Kidney (tissue), 14 donors: Measurements from ENCODE around the gene DUSP22. TPM values are rescaled to one million over a fixed set of nuclear protein-coding genes. Genes with fewer than 3 reads are reported as not detected.

ENCODE experiments used
- DNase-seq, 5 donors: peaks; one replicate each; pipeline ENCODE4 v3.0.0-alpha.2; 2013 to 2020
- FAIRE-seq: peaks from 2 replicates; lab custom pipeline; 2012; peaks lifted over from hg19 to GRCh38; lab: Jason Lieb, UNC
- H3K27ac ChIP-seq, 2 donors: one replicate each; pipeline ENCODE4 v1.7.0; 2013; ENCODE audit warnings: low read depth in 2 of 2, low read length in 2 of 2, inconsistent platforms in 1 of 2
- H3K27me3 ChIP-seq: one replicate; pipeline ENCODE4 v1.7.1; 2013; ENCODE audit warnings: low read length, inconsistent platforms; ENCODE audit not compliant: control insufficient read depth, insufficient read depth
- H3K36me3 ChIP-seq, 3 donors: one replicate each; pipeline versions ENCODE4 v1.7.0 to v1.7.1; 2013; ENCODE audit warnings: low read length in 3 of 3, control low read depth in 1 of 3, inconsistent platforms in 1 of 3; ENCODE audit not compliant: insufficient read depth in 3 of 3, control insufficient read depth in 2 of 3
- H3K4me1 ChIP-seq, 3 donors: one replicate each; pipeline versions ENCODE4 v1.7.0 to v1.7.1; 2013; ENCODE audit warnings: low read length in 3 of 3, inconsistent platforms in 1 of 3, low read depth in 1 of 3; ENCODE audit not compliant: control insufficient read depth in 2 of 3, insufficient read depth in 2 of 3
- H3K4me3 ChIP-seq, 3 donors: one replicate each; pipeline versions ENCODE4 v1.7.0 to v1.8.1; 2013; ENCODE audit warnings: low read length in 3 of 3, control low read depth in 1 of 3, inconsistent platforms in 1 of 3
- H3K9ac ChIP-seq, 3 donors: one replicate each; pipeline versions ENCODE4 v1.7.0 to v1.7.1; 2013; ENCODE audit warnings: low read length in 3 of 3, control low read depth in 1 of 3, inconsistent platforms in 1 of 3
- H3K9me3 ChIP-seq, 3 donors: one replicate each; pipeline versions ENCODE4 v1.7.0 to v1.7.1; 2013; ENCODE audit warnings: low read length in 3 of 3, control low read depth in 1 of 3, inconsistent platforms in 1 of 3; ENCODE audit not compliant: control insufficient read depth in 2 of 3, insufficient read depth in 1 of 3
- CTCF ChIP-seq: IDR thresholded peaks from 3 replicates; pipeline ENCODE4 v1.5.1; 2012; ENCODE audit warnings: mild to moderate bottlenecking, moderate library complexity, borderline replicate concordance; ENCODE audit not compliant: insufficient read depth; ENCODE audit errors: extremely low read depth
- intact Hi-C: fragments of 100-400 bp; cut with DNase I; formaldehyde crosslinking; loops from one replicate; pipeline ENCODE4 v1.11.1; 2022
- polyA plus RNA-seq: library from polyadenylated mRNA; stranded (reverse); fragments of 350-450 nt; fragmentation: Illumina TruSeq; extraction: RNeasy Lipid Tissue Mini Kit (QIAGEN cat#74804); gene quantifications from one replicate; pipeline ENCODE4 v1.2.3, GENCODE V29; 2014; ENCODE audit warnings: low read depth, low replicate concordance; ENCODE audit not compliant: insufficient read depth
- total RNA-seq: library from RNA; stranded (reverse); fragmentation: NEBNext Ultra II Directional; extraction: Animal tissue kit (Norgen Biotek cat#: 25700); gene quantifications from one replicate; pipeline ENCODE4 v1.2.1, GENCODE V29; 2021
- donor health status: control.
- donor health status: control.
- donor health status: control.
- donor health status: control.
- donor health status: control.
- donor health status: DM: yes; HTN: yes; CAD: no.
- donor health status: Normal renal cell carcinoma (clear cell type).

Gene DUSP22
- total and polyA plus RNA-seq, 2 donors from 2014 or later, result 24.0 to 60.7 TPM

GRCh38 chr6:392441-393390 lies 100.4 kb downstream of the DUSP22 start:
- DNase-seq, result peak in 3 of 5 donors; percentile 33 to 77 (median 49)
- intact Hi-C loops, result no loop called here
- Histone ChIP-seq H3K4me1 (peaks cover 0 to 13% (median 0%) of the 10 kb centered on the region in 3 donors), H3K4me3 (no peak overlapping the region), H3K9ac (no peak overlapping the region), H3K27me3 (peaks cover 53% of the 10 kb centered on the region), H3K36me3 (no peaks in the 10 kb centered on the region), H3K9me3 (no peaks in the 10 kb centered on the region), H3K27ac (no peak overlapping the region)
- TF ChIP-seq CTCF, result no peak
- no peak for FAIRE-seq

- H3K9ac ChIP-seq, result no peak overlapping the region
- H3K27me3 ChIP-seq, result peaks cover 47% of the 10 kb centered on the region
- H3K4me3 ChIP-seq, result no peak overlapping the region
- H3K4me1 ChIP-seq, result peaks cover 0 to 13% (median 0%) of the 10 kb centered on the region in 3 donors
- no peak for TF ChIP-seq CTCF
- H3K9me3 ChIP-seq, result no peaks in the 10 kb centered on the region
- DNase-seq, result peak in 3 of 5 donors; percentile 20 to 72 (median 31)
- FAIRE-seq, result no peak
- H3K36me3 ChIP-seq, result no peaks in the 10 kb centered on the region
- intact Hi-C loops, result no loop called here
- no peak overlapping the region for H3K27ac ChIP-seq
These were observed 101.3 kb downstream of the DUSP22 start for GRCh38 chr6:393391-394221.

GRCh38 chr6:394641-395289 lies 102.5 kb downstream of the DUSP22 start:
- Histone ChIP-seq H3K9ac (no peak overlapping the region), H3K9me3 (no peaks in the 10 kb centered on the region), H3K4me3 (no peak overlapping the region), H3K36me3 (no peaks in the 10 kb centered on the region), H3K27me3 (peaks cover 37% of the 10 kb centered on the region), H3K4me1 (peaks cover 0 to 13% (median 0%) of the 10 kb centered on the region in 3 donors), H3K27ac (no peak overlapping the region)
- no peak for DNase-seq
- no peak for TF ChIP-seq CTCF
- intact Hi-C loops, result no loop called here
- FAIRE-seq, result no peak
